GM21576 (cell line): ENCODE data around the gene GNPTAB.

ENCODE experiments used
- ATAC-seq: cut with Tn5 transposase; IDR thresholded peaks from one replicate; pipeline ENCODE4 v1.9.1; 2021; ENCODE audit warnings: mild to moderate bottlenecking, moderate library complexity; ENCODE audit not compliant: unreplicated experiment

The GNPTAB gene

GRCh38 chr12:101775816-101776215 is 54.9 kb downstream of the GNPTAB start:
- no peak for ATAC-seq

DNA sequence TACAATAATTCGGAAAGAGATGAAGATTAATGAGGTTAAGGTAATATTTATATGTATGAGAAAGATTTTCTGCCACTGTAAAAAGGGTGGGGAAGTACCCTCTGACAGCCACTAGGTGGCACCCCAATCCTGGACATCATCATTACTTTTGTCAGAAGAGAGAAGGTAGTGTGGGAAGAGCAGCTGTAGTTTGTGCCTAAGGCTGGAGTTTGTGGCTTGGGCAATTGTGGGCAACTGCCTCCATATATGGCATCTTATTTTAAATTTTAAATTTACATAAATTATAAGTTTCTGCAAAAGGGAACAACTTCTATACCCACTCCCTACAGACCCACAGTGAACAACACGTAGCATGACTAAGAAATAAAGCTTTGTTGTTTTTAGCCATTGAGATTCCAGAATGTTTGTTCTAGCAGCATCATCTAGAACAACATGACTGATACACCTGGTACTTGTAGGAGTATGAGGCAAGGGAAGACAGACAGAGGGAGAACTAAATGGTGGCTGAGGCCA is 57.1 kb downstream of the GNPTAB start:
- peak; percentile 82 for ATAC-seq

GRCh38 chr12:101772012-101772775 is 58.6 kb downstream of the GNPTAB start:
- no peak for ATAC-seq

DNA sequence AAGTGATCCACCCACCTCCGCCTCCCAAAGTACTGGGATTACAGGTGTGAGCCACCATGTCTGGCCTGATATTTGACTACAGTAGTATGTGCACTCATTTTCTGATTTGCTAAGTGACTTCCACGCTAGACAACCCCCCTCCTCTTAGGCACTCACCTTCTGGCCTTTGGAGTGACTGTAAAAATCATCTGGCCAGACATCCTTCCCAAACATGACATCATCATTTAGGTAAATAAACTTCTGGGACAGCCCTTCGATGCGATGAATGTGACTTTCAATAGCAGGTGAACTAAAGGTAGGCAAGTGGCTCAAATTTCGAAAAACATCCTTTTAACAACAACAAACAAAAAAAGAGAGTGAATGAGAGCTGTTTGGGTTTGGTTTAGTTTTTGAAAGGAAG is 60.9 kb downstream of the GNPTAB start:
- ATAC-seq = no peak

DNA sequence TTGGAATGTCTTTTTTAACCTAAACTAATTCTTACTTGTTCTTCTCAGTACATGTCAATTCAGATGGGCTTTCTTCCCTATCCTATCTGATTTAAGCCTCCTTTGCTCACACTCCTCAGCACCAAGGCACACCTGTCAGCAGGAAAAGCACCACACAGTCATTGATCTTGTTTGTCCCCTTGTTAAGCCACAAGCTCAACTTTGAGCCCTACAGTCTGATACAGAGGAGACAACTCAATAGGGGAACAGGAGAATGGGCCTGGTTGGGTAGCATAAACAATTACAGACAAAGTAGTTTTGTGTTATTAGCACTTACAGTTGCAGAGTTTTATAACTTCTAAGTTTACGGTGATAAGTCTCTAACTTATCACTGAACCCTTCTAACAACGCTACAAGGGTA is 62.0 kb downstream of the GNPTAB start:
- no peak for ATAC-seq

DNA sequence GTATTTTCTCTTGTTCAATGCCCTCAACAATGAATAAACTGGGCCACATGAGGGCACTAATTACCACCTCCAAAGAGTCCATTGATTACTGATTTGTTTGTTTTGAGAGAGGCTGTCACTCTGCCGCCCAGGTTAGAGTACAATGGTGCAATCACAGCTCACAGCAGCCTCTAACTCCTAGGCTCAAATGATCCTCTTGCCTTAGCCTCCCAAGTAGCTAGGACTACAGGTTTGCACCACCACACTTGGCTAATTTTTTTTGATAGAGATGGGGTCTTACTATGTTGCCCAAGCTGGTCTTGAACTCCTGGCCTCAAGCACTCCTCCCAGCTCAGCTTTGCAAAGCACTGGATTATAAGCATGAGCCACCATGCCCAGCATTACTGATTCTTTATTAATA is 63.2 kb downstream of the GNPTAB start:
- no peak for ATAC-seq

DNA sequence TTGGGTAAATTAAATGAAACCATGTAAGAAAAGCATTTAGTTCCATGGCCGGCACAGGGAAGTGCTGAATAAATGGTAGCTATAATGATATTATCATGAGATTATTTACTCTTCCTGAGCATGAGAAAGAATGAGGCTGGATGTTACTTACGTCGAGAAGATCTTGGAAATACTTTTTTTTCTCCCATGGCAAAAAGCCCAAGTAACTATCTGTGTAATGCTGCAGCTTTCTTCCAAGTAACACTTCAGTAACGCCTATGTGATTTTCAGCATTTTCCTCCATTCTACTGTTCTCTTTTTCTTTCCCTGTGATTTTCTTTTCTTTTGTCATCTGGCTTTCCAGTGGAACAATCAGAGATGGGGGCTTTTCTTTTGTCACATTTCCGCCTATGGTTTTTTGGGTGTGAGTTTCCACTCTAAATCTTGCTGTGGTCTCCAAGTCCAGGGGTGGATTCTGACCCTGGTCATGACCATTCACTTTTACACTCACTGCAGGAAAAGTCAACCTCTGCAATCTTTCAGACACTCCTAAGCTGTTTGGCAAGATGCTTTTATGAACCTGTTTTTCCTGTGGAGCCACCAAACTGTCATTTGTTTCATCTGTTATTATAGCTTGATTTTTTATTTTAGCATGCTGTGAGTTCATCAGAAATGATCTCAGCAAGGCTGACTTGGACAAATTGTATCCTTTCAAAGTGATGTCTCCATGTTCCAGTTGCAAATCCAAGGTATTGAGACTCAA is 66.5 kb downstream of the GNPTAB start:
- ATAC-seq = no peak

- ATAC-seq = no peak
Observed at GRCh38 chr12:101763246-101763931, 67.4 kb downstream of the GNPTAB start.

DNA sequence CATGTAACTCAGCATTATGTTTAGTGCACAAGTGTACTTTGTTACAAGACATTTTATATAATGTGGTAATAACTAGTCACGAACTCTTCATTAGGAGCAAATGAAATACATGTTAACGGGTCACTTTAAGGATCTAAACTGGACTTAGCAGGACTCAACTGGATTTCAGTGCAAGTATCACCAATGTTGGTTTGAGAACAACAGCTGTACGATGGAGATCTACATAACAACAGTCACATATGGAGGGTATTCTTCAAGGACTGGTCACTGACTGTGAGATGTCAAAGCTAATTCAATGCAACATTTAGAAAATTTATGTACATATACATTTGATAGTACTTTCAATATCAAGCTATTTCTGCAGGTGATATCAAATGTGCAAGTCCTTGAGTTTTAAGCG is 69.0 kb downstream of the GNPTAB start:
- ATAC-seq = no peak

GRCh38 chr12:101761350-101761749 is 69.4 kb downstream of the GNPTAB start:
- ATAC-seq = no peak

DNA sequence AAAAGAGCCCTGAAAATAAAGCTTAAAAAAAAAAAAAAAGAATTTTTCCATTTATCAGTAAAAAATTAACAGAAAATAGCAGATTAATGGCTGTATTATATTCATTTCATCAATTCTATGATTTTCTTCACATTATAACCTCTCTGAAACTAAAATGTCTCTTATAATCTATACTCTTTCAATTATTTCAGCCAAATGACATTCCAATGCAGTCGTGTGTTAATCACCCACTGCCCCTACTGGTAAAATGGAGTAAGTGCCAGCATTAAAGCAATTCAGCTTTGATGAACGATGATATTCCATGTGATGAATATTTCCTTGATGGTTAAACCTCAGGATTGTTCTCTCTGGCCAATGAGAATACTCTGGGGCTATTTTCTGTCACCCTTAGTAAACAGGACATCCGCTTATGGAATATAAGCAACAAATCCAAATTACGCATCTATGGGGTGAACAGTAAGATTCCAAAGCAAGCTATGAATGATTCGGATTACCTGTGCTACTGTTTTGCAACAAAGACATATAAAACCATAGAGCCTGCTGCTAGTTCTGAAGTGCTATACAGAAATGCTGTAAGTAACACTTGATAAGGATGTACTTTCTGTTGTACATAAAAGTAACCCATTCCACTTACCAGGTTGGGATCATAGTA is 71.2 kb downstream of the GNPTAB start:
- no peak for ATAC-seq

- no peak for ATAC-seq
Observed at GRCh38 chr12:101750152-101750551, 80.6 kb downstream of the GNPTAB start.

GRCh38 chr12:101749657-101750056 is 81.1 kb downstream of the GNPTAB start:
- ATAC-seq = no peak

DNA sequence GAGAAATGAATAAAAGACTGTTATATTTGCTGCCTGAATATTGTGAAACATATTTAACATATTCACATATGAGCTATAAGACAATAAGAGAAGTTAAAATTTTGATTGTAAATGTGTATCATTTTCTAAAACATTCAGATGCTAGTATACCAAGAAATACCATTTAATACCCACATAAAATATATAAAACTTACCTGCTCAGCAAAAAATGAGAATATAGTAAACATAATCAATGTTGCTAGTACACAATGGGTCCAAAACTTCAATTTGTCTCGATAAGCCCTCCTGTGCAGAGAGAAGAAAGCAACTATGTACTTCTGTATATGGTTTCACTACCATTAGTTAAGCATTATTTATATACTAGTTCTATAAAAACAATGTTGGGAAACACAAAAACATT is 81.9 kb downstream of the GNPTAB start:
- no peak for ATAC-seq

DNA sequence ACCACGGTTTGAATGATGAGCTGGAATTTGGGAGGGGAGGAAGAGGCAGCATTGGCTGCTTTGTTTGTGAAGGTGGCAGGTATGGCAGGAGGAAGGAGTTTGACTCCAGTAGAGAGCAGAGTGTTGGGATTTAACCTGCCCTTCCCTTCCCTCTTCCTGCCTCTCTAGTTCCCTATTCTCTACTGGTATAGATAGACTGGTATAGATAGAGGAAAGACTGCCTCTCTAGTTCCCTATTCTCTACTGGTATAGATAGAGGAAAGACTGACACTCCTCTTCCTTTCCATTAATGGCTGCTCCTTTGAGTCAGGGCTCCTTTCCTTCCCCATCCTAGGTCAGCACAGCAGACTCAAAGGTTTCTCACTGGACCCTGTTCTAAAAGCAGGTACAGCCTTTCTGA is 83.1 kb downstream of the GNPTAB start:
- no peak for ATAC-seq

DNA sequence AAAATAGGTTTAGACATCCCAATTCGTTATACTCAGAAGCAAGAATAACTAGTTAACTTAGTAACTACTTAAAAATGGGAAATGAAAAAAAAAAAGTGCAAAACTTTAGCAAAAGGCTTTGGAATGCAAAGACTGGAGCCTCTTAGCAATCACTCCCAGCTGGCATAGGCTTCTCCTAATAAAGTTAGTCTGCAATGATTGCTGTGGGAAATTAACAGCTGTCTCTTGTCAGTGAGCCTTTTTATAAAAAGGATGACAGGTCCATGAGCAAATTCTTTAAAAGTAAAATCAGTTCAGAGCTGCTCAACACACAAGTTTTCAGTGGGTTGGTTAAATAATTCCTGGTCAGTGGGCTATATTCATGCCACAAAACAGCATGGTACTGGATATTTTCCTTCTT is 84.1 kb downstream of the GNPTAB start:
- ATAC-seq = no peak

DNA sequence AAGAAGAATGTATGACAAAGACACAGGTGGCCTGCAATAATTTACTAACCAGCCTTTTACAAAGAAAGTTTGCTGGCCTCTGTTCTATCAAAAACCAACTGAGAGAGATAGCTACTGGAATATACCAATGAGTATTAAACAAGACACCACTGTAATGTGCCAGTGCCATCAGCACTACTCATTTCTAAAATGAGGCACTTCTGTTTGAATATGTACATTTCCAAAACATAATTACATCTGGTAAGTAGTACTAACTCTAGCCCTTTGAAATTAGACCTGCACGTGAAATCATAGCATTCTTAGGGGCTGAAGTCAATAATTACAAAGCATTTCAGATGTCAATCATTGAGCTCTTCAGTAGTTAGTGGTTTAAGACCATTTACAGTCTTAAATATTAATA is 84.6 kb downstream of the GNPTAB start:
- no peak for ATAC-seq

GRCh38 chr12:101745481-101745880 is 85.3 kb downstream of the GNPTAB start:
- ATAC-seq = no peak

DNA sequence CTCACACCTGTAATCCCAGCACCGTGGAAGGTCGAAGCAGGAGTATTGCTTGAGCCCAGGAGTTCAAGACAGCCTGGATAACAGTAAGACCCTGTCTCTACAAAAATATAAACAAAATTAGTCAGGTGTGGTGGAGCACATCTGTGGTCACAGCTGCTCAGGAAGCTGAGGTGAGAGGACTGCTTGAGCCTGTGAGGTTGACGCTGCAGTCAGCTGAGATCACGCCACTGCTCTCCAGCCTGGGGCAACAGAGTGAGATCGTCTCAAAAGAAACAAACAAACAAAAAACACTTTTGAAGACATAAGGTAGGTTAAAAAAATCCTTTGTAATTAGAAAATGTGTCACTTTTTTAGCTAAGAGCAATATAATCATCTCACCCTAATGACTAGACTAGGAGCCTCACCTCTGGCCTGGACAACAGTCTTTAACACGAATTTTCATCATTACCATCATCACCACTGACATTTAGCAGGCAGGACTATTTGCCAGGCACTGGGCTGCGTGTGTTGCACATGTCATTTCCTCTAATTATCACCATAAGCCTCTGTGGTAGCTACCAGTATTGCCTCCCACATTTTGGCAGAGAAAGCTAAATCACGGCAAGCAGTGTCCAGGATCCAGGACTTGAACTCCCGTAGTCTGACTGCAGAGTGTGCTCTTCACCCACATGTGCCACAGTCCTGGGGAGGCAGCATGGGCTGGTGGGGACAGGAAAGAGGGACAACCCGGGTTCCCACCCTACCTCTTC is 86.9 kb downstream of the GNPTAB start:
- ATAC-seq = peak; percentile 96

DNA sequence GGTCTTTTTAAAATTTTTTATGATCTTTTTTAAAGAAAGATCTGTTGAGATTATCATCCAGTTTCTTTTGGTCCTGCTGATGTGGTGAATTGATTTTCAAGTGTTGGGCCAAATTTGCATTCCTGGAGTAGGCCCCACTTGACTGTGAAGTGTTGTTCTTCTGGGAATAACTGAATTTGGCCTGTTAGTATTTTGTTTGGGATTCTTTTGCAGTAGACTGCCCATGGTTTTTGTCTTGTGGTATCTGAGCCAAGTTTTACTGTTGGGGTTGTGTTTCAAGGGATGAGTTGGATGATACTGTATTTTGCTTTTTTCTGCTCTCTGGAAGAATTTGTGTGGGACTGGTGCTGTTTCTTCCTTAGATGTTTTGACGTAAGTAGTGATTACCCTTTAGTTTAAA is 87.5 kb downstream of the GNPTAB start:
- ATAC-seq = peak; percentile 4
